ENCODE data around the gene YBX2.

The YBX2 gene

DNA sequence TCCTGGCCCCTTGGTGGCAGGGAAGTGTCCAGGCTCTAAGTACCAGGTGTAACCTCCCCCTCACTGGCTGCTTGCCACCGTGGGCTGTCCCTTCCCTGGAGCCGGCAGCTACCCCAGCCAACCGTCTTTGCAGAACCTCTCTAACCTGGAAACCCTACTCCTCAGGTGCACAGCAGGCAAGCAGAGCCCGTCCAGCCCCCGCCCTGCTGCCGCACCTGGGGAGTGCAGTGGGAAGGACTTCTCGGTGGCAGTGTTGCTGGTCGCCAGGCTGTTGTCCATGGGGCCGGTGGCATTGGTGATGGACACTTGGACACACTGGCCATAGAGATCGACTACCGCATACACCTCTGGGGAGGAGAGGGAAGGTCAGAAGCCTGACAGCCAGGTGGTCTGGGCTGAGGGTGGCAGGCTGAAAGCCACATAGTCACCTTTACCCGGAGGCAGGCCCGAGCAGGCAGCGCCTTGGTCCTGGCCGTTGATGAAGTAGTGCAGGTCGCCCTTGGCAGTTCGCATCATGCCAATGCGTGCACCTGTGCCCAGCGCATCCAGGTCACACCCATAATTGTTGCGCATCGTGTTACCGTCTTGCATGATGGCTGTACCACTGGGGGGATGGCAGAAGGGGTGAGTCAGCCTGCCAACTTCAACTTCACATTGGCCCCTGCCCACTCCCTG, 28.2 kb upstream of the YBX2 start:
- DNase-seq (ENCODE audit: low spot score), result no peak

DNA sequence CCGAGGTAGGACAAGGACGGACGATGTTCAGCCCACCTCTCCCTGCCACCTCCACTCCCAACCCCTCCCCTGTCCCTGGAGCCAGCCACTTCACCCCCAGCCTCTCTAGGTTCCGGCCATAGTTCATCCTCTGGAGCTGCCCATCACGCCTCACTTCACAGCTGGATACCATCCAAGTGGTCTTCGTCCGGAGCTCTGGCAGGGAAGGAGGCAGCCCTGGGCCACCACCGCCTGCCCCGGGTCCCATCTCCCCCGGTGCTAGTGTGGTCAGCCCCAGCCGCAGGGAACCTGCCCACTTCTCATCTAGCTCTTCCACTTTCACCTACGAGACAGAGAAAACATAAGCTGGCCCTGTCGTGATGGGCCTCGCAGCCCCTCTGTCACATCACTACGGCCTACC, 27.0 kb upstream of the YBX2 start:
- DNase-seq (ENCODE audit: low spot score), result no peak

DNA sequence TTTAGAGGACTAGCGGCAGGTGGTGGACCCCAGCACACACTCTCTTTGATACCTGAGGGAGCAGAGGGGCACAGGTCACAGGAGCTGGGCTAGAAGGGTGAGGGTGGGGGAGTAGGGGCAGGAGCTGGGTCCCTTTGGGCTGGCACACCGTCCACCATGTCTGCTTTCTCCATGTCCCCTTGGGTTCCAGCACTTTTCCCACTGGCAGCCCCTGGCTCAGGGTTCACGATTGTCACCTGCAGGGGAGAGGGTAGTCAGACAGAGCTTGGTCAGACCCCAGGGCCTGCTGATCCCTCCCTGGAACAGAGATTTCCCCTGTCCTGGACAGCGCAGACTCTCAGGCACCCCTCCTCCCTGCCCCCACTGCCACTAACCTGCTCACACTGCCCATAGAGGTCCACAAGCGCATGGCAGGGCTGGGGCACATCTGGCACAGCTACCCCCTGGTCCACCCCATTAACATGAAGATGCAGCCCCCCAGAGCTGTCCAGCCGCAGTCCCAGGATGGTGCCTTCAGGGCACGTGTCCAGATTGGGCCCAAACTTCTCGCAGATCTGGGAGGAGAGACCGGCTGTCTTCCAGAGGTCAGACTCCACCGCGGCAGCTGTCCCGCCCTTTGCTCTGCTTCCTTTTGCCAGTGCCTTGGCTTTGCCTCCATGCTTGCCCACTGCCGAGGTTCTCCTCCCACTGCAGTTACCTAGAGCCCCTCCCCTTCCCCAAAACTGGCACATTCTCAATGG, 23.9 kb upstream of the YBX2 start:
- no peak for DNase-seq (ENCODE audit: low spot score)

DNA sequence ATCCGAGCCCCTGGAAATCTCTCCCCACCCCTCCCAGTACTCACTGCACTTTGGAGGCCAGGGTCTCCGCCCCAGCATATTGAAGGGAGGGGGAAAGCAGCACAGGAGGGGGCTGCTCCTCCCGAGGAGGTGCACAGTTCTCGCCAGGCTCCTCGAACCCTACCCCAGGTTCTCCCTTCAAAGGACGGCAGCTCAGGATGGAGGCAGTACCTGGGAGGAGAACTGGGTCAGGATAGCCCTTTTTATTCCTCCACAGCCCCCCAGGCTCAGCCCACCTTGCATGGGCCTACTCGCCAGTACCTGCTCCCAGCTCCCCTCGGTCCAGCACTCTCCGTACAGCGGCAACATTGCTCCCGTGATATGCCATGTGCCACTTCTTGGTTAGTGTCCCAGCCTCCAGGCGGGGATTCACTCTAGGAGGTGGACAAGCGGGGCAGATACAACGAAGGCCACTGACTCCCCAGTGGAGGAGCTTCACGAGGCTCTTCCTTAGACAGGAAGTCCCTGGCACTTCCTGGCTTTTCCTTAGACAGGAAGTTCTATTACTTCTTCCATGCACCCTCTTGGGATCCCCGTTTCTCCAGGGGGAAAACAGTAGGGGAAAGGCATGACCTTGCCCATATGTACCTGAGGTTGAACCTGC, 22.8 kb upstream of the YBX2 start:
- no peak for DNase-seq (ENCODE audit: low spot score)

DNA sequence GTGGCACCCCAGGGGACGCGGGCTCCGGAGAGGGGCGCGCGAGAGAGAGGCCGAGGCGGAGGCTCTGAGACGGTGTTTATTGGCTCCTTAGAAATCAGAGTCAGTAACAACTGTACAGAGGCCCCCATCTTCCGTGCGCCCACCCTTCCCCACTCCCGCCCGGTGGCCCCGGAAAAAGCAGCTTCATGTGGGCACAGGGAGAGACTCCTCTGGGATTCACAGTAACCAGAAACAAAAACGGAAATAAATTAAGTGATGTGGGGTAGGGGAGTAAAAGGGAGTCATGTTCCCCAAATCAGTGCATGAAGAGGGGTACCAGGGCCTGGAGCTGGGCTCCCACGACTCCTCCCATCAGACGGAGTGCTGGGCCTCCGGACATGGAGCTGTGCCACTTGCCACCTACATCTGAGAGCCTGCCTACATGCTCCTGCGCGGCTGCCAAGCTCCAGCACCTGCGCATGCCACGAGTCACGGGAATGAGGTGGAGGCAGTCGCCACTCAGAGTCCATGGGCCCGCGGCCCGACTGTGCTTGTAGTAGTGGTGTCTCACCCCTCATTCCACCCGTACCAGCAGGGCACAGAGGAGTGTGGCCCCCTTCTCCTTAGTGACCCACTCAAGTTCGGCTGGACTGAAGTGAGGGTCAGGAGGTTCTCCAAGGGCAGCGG, 21.3 kb upstream of the YBX2 start:
- no peak for DNase-seq (ENCODE audit: low spot score)

DNA sequence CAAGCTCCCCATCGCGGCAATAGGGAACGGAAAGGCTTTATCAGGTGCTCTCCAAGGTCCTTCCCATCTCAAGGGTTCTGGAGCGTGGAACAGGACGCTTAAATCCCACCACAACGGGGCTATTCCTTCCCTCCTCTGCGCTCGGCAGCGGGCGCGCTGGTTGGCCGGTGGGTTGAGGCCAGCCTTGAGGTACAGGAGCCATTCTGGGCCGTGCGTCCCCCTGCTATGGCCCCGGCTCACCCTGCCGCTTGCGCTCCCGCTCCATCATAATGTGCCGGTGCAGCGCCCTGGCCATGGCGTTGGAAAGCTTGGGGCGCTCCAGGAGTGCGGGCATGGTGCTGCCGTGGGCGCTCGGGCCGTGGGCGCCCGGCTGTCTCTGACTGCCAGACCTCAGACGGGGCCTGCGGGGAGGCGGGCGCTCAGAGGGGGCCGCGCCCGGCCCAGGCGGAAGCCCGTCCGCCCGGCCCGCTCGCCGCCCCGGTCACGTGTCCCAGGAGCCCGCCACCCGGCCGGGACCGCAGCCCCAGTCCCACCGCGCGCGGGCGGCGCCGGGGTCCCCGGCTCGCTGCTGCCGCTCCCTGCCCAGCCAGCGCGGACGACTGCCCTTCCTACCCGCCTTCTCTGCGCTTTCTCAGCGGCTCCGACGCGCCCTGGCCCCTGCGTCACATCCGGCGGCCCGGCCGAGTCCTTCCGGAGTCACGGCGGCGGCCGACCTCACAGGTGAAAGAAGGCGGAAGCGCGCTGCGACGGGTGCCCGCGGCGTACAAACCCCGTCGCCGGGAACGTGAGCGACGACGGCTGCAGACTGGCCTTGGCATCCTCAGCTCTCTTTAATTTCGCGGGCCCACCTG, 20.5 kb upstream of the YBX2 start, which contains the start of gene GPS2:
Gene GPS2, minus strand, starts transcription at position 642 of the 851 bp plus-strand sequence. Its CDS starts 308 bp downstream, at position 334.
- peak; percentile 90 for DNase-seq (ENCODE audit: low spot score)

DNA sequence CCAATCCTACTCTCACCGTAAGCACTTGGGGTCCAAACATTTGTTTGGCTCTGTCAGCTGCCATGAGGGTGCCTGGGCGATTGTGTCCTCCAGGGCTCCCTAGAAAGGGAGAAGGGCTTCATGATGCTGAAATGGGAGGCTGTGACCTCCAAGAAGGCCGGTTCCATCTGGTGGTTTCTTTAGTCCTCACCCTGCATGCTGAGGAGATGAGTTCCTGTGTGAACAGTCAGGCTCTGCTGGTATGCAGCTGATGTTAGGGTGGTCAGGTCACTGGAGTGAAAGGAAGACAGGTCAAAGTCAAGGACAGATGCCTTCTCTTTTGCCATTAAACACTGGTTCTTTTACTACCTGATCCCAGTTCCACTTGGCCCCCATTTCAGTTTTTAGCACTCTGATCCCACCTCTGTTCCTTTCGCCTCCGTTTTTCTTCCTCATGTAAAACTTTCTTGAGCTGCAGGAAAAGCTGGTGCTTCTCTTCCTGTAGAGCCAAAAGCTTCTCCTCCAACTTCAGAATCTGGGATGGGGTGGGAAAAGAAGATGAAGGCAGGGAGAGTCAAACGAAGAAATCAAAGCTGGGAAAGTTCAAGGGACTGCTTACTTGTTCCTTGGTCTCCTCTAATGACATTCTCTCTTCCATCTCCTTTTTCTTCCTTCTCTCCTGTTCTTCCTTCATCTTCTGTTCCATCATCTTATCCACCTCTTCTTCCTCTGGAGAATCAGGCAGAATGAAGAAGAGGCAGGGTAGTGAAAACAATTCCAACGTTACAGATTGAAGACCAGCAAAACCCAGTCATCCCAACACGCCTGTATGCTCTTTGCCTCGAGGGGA, 19.7 kb upstream of the YBX2 start:
- no peak for DNase-seq (ENCODE audit: low spot score)

DNA sequence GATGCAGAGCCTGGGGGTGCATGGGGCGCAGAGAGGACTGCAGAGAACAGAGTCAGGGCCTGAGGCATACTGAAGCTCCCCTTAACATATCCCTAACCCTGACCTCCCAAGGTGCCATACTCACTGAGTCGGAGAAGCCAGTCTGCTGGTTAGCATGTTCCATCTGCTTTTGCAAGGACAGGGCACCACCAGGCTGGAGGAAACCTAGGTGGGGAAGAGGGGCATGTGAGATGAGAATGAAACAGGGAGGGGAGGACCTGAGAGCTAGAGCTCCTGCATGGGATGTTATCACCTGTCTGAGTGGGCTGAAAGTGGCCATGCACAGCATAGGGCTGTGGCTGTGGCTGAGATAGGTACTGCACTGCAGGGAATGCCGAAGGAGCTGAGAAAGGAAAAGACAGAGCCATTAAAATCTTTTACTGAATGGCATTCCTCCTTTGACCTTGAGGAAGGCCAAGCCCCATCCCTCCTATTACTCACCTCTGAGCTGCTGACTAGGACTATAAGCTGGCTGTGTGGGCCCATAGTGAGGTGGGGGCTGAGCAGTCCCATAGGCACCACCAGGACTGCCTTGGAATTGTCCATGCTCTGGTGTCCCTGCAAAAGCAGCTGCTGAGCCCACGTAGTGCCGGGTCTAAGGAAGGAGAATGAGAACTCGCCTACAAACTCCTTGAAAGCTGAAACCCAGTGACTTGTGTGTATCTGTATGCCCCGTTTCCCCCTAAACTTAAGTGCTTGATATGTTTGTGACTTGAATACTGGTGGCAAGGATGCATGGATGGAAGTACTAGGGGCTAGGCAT, 18.9 kb upstream of the YBX2 start:
- DNase-seq (ENCODE audit: low spot score), result no peak

DNA sequence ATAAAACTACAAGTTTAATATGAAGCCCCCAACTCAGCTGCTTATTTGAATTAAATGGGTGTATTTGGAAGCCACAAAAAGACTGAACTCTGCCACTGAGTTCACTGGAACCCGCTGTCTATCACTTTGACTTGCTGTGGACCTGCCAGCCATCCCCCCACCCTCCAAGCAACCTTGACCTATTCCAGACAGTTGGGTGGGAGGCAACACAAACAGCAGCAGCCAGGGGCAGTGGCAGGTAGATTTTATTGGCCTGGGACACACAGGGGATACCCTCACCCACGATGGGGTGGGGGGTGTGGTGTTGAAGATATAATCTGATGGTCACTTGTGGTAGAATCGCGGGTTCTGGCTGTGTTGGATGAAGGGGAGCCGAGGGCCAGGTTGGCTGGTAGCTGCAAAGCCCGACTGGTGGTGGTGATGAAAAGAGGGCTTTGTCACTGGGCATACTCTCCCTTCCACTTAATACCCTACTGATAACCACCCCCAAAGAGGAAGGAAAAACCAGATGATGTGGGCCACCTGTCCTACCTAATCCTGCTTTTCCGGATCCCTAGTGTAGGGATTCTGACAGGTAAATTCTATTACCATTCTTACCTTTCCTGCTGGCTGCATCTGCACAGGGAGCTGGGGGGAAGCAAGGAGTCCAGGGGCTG, 18.1 kb upstream of the YBX2 start:
- DNase-seq (ENCODE audit: low spot score), result no peak

DNA sequence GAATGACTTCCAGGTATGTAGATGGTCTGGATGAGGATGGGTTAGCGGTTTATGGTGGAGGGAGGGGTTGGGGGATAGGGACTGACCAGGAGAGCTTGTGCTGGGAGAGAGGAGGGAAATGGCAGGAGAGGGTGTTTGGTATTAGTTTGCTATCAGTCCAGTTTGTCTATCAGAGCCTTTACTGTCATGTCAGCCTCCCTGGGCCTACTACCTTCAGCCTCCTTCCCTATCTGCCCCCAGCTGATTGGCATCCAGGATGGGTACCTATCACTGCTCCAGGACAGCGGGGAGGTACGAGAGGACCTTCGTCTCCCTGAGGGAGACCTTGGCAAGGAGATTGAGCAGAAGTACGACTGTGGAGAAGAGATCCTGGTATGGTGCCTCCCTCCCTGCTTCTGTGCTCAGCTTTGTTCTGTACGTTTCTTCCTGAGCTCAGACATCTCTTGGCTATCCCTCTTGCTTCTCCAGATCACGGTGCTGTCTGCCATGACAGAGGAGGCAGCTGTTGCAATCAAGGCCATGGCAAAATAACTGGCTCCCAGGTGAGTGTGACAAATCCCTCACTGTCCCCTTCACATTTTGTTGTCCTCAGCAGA, 16.8 kb upstream of the YBX2 start:
- DNase-seq (ENCODE audit: low spot score), result no peak

DNA sequence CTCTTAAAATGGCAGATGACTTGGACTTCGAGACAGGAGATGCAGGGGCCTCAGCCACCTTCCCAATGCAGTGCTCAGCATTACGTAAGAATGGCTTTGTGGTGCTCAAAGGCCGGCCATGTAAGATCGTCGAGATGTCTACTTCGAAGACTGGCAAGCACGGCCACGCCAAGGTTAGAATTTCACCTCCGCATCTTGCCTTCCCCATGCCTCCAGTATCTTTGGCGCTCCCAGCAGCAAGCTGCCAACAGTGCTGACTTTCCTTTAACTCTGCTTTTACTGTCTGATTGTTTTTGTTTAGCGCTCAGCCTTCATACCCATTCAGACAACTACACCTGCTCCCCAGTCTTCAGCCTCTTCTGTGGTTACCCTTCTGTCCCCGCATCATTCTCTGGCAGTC, 15.2 kb upstream of the YBX2 start:
- DNase-seq (ENCODE audit: low spot score), result no peak

DNA sequence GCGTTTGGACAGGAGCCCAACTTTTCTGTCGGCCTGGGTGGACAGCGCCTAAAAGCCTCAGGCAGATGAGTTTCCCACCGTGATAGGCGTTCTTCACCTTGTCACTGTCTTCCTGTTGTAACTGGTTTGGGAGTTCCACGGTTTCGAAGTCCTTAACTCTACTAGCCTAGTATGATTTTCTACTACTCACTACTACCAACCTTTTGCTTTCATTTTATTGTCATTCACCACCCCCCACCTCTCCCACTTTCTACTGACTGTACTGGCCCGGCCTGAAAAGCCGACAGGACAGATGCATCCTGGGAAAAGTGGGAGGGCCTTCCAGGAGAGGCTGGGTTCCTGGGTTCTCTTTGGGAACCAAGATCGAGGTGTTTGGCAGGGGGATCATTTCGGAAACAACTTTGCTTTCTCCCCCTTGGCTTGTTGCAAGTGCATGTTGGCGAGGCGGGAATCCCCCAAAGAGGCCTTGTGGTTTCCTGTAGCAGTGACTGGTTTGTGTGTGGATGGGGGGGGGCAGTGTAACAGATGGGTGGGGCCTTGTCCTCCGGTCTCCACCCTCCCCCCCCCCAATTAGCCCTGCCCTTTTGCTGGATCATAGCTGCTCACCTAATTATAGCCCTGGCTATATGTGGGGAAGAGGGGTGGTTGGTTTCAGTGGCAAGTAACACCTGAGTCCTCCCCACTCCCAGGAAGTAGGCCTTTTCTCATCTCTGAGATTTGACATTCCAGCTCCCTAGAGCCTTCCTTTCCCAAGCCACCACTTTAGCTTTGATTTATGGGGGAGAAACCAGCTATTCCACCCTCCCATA, 14.4 kb upstream of the YBX2 start:
- DNase-seq (ENCODE audit: low spot score), result peak; percentile 75

DNA sequence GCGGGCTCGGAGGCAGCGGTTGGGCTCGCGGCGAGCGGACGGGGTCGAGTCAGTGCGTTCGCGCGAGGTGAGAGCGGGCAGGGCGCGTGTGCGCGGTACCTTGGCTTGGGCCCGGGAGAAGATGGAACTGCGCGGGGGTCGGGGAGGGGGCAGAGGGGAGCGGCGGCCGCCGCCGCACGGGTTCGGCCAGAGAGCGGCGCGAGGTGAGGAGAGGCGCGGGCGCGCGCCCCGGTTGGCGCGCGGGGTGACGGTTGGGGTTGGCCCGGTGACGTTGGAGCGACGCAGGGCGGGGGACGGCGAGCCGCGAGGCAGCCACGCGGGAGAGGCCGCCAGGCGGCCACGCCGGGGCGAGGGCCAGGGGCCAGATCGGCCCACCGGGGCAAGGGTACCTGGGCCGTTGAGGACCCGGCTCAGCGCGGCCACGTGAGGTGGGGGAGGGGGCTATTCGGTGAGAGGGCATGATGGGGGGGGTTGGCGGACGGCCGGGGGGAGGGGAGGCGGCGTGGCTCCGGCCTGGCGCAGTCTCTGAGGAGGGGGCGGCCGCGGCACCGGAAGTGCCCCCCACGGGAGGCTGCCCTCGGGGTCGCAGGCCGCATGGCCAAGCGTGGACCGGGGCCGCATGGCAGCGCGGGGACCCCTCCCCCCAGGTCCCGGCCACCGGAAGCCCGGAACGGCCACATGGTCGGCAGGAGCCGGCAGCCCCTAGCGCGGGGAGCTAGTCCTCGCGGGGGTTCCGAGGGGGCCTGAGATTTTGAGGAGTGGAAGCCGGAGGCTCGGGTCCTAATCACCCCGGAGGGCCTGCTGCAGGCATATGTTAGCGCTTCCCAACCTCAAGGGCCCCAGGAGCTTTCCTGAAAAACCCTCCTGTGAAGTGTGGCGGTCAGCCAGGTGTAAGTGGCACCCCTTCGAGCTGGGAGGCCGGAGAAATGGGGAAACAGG, 13.5 kb upstream of the YBX2 start:
- no peak for DNase-seq (ENCODE audit: low spot score)

DNA sequence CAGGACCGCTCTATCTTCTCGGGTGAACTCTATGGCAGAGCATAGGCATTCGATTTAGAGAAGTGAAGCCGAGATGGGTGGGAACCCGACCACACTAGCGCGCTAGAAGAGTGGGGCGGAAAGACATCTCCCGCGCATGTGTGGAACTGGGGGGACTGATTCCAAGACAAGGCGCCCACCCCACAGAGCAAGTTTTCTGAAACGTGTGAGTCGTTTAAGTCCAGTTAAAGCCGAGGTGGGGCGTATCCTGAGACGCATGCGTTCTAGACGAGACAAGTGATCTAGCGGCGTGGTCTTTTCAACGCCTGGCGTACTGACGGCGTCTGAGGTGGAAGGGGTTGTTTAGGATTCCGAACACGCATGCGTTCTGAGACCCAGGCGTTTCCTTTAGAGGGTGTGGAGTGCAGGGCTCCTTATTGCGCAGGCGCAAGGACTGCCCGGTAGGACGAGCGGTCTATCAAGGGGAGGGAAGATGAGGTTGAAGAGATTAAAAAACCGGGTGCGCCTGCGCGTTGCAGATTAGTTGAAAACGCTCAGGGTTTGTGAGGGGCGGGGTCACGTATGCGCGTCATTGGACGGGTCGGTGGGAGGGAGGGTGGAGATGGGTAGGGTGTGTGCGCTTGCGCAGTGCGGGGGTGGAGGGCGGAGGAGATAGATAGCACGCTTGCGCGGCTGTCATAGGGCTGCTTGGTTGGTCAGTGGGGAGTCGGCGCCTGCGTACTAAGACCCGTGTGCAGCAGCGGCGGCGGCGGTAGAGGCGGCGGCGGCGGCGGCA, 12.7 kb upstream of the YBX2 start, which contains the start of gene EIF5A:
Gene EIF5A, plus strand, starts transcription at position 718 of the 775 bp plus-strand sequence. CDS start 2,008 bp downstream, outside the sequence.
- DNase-seq (ENCODE audit: low spot score), result peak; percentile 96

DNA sequence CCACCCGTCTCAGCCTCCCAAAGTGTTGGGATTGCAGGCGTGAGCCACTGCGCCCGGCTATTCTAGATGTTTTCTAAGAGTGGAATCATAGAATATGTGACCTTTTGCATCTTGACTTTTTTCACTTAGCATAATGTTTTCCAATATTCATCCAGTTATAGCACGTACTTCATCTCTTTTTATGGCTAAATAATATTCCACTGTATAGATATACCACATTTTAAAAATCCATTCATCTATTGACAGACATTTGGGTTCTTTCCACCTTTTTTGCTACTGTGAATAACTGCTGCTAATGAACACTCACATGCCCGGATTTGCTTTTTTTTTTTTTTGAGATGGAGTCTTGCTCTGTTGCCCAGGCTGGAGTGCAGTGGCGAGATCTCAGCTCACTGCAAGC, 9.7 kb upstream of the YBX2 start:
- no peak for DNase-seq (ENCODE audit: low spot score)
